Vagina (tissue), 2 donors: ENCODE results near the gene TOPBP1. TPM values are rescaled to one million over a fixed set of nuclear protein-coding genes. Genes with fewer than 3 reads are reported as not detected.

Experiments used
- DNase-seq, 2 donors: peaks; one replicate each; pipeline ENCODE4 v3.0.0-alpha.2; 2017; ENCODE audit errors: extremely low spot score in 2 of 2
- H3K27ac ChIP-seq: fragments of 200-600 bp; sonication (generic); one replicate; pipeline ENCODE4 v1.5.1; 2019
- H3K27me3 ChIP-seq: fragments of 200-600 bp; sonication (generic); one replicate; pipeline ENCODE4 v1.5.1; 2019
- H3K36me3 ChIP-seq, 2 donors: fragments of 200-600 bp; sonication (generic); one replicate each; pipeline ENCODE4 v1.5.1; 2017 to 2019
- H3K4me1 ChIP-seq: fragments of 200-600 bp; sonication (generic); one replicate; pipeline ENCODE4 v1.5.1; 2019
- H3K4me3 ChIP-seq, 2 donors: fragments of 200-600 bp; sonication (generic); 1 replicate in 1 of 2; 2 replicates in 1 of 2; pipeline ENCODE4 v1.5.1; 2016 to 2019
- H3K9me3 ChIP-seq: fragments of 200-600 bp; sonication (generic); one replicate; pipeline ENCODE4 v1.5.1; 2019
- POLR2A ChIP-seq, 2 donors: fragments of 450-650 bp; IDR thresholded peaks; one replicate each; pipeline ENCODE4 v1.6.1; 2017; ENCODE audit warnings: antibody characterized with exemption in 2 of 2, mild to moderate bottlenecking in 2 of 2, moderate library complexity in 2 of 2
- POLR2AphosphoS5 ChIP-seq, 2 donors: sonication (generic); formaldehyde crosslinking; IDR thresholded peaks; one replicate each; pipeline ENCODE4 v1.9.0; 2017; ENCODE audit warnings: antibody characterized with exemption in 2 of 2, mild to moderate bottlenecking in 2 of 2, low read depth in 1 of 2; ENCODE audit not compliant: insufficient read depth in 1 of 2
- intact Hi-C: fragments of 100-400 bp; cut with DNase I; formaldehyde crosslinking; loops from one replicate; pipeline ENCODE4 v1.15.1; 2023
- total RNA-seq: library from RNA; depleted of rRNA; stranded (reverse); fragments of >200 nt; gene quantifications from one replicate; pipeline ENCODE4 v1.2.3, GENCODE V29; 2016
- TF ChIP-seq, protein P1 (sequence below), 3 experiments: fragments of 450-650 bp in 2 of 3; fragments of 200-600 bp in 1 of 3; sonication (generic) in 1 of 3; IDR thresholded peaks; one replicate each; pipeline ENCODE4 v1.5.1; 2017 to 2019; ENCODE audit warnings: antibody characterized with exemption in 3 of 3, mild to moderate bottlenecking in 2 of 3, moderate library complexity in 2 of 3

Gene TOPBP1
- total RNA-seq, 1 donor from 2014 or later = 28.2 TPM

DNA sequence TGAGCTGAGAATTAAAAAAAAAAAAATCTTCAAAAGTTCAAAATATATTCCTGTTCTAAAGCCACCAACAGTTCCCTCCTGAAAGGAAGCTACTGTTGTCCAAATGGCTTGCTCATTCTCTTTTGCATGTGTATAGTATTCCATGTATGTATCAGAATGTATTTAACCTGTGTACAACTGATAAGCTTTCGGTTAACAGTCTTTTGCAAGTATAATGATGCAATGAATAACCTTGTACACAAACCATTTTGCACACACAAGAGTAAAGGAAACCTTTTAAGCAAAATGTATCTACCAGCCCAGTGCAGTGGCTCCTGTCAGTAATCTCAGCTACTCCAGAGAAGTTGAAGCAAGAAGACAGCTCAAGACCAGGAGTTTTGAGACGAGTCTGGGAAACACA, 32.6 kb downstream of the TOPBP1 start:
- TF ChIP-seq, protein P1, sequence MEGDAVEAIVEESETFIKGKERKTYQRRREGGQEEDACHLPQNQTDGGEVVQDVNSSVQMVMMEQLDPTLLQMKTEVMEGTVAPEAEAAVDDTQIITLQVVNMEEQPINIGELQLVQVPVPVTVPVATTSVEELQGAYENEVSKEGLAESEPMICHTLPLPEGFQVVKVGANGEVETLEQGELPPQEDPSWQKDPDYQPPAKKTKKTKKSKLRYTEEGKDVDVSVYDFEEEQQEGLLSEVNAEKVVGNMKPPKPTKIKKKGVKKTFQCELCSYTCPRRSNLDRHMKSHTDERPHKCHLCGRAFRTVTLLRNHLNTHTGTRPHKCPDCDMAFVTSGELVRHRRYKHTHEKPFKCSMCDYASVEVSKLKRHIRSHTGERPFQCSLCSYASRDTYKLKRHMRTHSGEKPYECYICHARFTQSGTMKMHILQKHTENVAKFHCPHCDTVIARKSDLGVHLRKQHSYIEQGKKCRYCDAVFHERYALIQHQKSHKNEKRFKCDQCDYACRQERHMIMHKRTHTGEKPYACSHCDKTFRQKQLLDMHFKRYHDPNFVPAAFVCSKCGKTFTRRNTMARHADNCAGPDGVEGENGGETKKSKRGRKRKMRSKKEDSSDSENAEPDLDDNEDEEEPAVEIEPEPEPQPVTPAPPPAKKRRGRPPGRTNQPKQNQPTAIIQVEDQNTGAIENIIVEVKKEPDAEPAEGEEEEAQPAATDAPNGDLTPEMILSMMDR (IDR thresholded peaks at IDR 0.05) = no peak
- TF ChIP-seq POLR2A (IDR thresholded peaks at IDR 0.05) = no peak
- no peak for TF ChIP-seq POLR2AphosphoS5 (IDR thresholded peaks at IDR 0.05; ENCODE audit: insufficient read depth in 1 of 2, low read depth in 1 of 2)
- no peak for DNase-seq
- no peak overlapping the region for H3K27ac ChIP-seq
- H3K27me3 ChIP-seq = no peaks in the 10 kb centered on the region
- intact Hi-C loops = no loop called here
- H3K4me1 ChIP-seq = no peaks in the 10 kb centered on the region
- no peak overlapping the region for H3K4me3 ChIP-seq
- peaks cover 0 to 38% of the 10 kb centered on the region in 2 donors for H3K36me3 ChIP-seq
- no peaks in the 10 kb centered on the region for H3K9me3 ChIP-seq

GRCh38 chr3:133627789-133628188, 34.0 kb downstream of the TOPBP1 start:
- H3K4me3 ChIP-seq = no peak overlapping the region
- intact Hi-C loops = no loop called here
- DNase-seq = no peak
- no peaks in the 10 kb centered on the region for H3K27me3 ChIP-seq
- no peaks in the 10 kb centered on the region for H3K4me1 ChIP-seq
- peaks cover 0 to 38% of the 10 kb centered on the region in 2 donors for H3K36me3 ChIP-seq
- H3K27ac ChIP-seq = no peak overlapping the region
- TF ChIP-seq, protein P1 (IDR thresholded peaks at IDR 0.05) = no peak
- TF ChIP-seq POLR2A (IDR thresholded peaks at IDR 0.05) (no peak), POLR2AphosphoS5 (IDR thresholded peaks at IDR 0.05; ENCODE audit: insufficient read depth in 1 of 2, low read depth in 1 of 2) (no peak)
- no peaks in the 10 kb centered on the region for H3K9me3 ChIP-seq

DNA sequence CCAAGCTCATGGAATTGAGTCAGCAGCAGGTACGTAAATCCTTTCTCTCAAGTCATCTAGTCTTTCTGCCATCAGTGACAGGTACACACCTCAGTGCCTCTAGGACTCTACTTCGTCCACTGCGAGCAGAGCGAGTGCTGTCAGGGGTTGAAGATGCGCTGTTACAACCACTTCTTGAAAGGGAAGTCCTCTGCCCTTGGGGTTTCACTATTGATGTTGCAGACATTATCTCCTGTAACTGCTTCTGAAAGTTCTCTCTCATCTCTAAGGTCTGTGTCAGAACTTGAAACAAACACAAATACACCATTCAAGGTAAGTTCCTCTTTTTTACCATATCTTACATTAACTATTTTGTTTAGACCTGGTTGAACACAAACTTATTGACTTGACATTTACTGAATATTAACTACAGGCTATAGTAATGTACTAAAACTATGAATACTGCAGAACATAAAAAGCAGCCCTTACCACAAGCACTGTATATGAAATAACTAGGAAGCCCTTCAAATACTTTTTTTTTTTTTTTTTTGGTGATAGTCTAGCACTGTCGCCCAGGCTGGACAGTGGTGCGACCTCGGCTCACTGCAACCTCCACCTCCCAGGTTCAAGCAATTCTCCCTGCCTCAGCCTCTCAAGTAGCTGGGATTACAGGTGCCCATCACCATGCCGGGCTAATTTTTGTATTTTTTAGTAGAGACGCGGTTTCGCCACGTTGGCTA, 41.5 kb downstream of the TOPBP1 start:
- Histone ChIP-seq H3K27ac (no peak overlapping the region), H3K4me3 (no peak overlapping the region), H3K9me3 (no peaks in the 10 kb centered on the region), H3K4me1 (no peaks in the 10 kb centered on the region), H3K27me3 (no peaks in the 10 kb centered on the region), H3K36me3 (peaks cover 0 to 63% of the 10 kb centered on the region in 2 donors)
- DNase-seq = no peak
- TF ChIP-seq, protein P1 (IDR thresholded peaks at IDR 0.05) = no peak
- TF ChIP-seq POLR2A (IDR thresholded peaks at IDR 0.05) (no peak), POLR2AphosphoS5 (IDR thresholded peaks at IDR 0.05; ENCODE audit: insufficient read depth in 1 of 2, low read depth in 1 of 2) (no peak)
- intact Hi-C loops = no loop called here

DNA sequence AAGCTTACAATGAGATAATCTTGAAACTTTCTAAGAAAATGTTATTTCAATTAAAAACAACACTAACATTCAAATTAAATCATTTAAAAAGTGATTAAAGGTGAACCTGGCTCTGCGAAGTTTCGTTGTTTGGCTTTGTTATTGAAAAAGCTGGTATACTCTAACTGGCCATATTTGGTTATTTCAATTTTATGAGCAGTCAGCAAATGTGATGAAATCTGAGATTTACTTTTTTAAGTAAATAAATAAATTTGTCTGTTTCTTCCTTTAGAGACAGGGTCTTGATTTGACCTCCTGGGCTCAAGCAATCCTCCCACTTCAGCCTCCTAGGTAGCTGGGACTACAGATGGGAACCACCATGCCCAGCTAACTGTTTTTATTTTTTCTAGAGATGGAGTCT, 50.2 kb downstream of the TOPBP1 start:
- H3K36me3 ChIP-seq = peaks cover 0 to 25% of the 10 kb centered on the region in 2 donors
- H3K4me1 ChIP-seq = no peaks in the 10 kb centered on the region
- intact Hi-C loops = no loop called here
- H3K9me3 ChIP-seq = no peaks in the 10 kb centered on the region
- no peak overlapping the region for H3K27ac ChIP-seq
- no peak for DNase-seq
- TF ChIP-seq POLR2A (IDR thresholded peaks at IDR 0.05) = no peak
- TF ChIP-seq POLR2AphosphoS5 (IDR thresholded peaks at IDR 0.05; ENCODE audit: insufficient read depth in 1 of 2, low read depth in 1 of 2) = no peak
- TF ChIP-seq, protein P1 (IDR thresholded peaks at IDR 0.05) = no peak
- H3K27me3 ChIP-seq = no peaks in the 10 kb centered on the region
- H3K4me3 ChIP-seq = no peak overlapping the region

- no peak for DNase-seq
- no peaks in the 10 kb centered on the region for H3K27me3 ChIP-seq
- TF ChIP-seq POLR2A (IDR thresholded peaks at IDR 0.05) (no peak), POLR2AphosphoS5 (IDR thresholded peaks at IDR 0.05; ENCODE audit: insufficient read depth in 1 of 2, low read depth in 1 of 2) (no peak)
- TF ChIP-seq, protein P1 (IDR thresholded peaks at IDR 0.05) = no peak
- no peak overlapping the region for H3K4me3 ChIP-seq
- H3K27ac ChIP-seq = no peak overlapping the region
- no peaks in the 10 kb centered on the region for H3K4me1 ChIP-seq
- H3K36me3 ChIP-seq = peaks cover 0 to 19% of the 10 kb centered on the region in 2 donors
- H3K9me3 ChIP-seq = no peaks in the 10 kb centered on the region
- intact Hi-C loops = no loop called here
Measured at GRCh38 chr3:133610031-133610430, 51.7 kb downstream of the TOPBP1 start.
